ENCODE results near the gene PCDHA6. TPM values are rescaled to one million over a fixed set of nuclear protein-coding genes. Genes with fewer than 3 reads are reported as not detected.
"Not testable (repeated sequence)": the region's sequence is repeated elsewhere in the genome, so short reads cannot be mapped to it uniquely, and the experiment has no call there.

The PCDHA6 gene
- total and polyA plus RNA-seq, 2 experiments from 2014 or later: 0.27 to 3.2 TPM

GRCh38 chr5:140791089-140791488, 36.7 kb upstream of the PCDHA6 start:
- Histone ChIP-seq H3K79me2 (no peaks in the 10 kb centered on the region), H4K20me1 (ENCODE audit: insufficient read depth, poor library complexity, severe bottlenecking) (no peaks in the 10 kb centered on the region), H3K27ac (no peak overlapping the region), H3K4me3 (no peak overlapping the region), H3K4me1 (ENCODE audit: insufficient read depth) (no peaks in the 10 kb centered on the region), H2AFZ (no peak overlapping the region), H3K27me3 (no peaks in the 10 kb centered on the region), H3K4me2 (no peak overlapping the region), H3K36me3 (replicated peaks; ENCODE audit: insufficient read depth, low read depth) (no peaks in the 10 kb centered on the region), H3K9me3 (ENCODE audit: low read depth) (peaks cover 14% of the 10 kb centered on the region), H3K9me2 (replicated peaks; ENCODE audit: insufficient read depth) (no peaks in the 10 kb centered on the region)
- no peak for TF ChIP-seq EZH2 (IDR thresholded peaks at IDR 0.05; ENCODE audit: borderline replicate concordance)
- TF ChIP-seq CTCF (IDR thresholded peaks at IDR 0.05; ENCODE audit: poor library complexity): no peak
- TF ChIP-seq EZH2phosphoT487 (IDR thresholded peaks at IDR 0.05; ENCODE audit: low read depth, severe bottlenecking, unreplicated experiment): no peak
- 88% methylated on average over 2 of the region's 2 CpGs for WGBS (ENCODE audit: low lambda C conversion rate, missing lambda C conversion rate)
- no peak for DNase-seq (ENCODE audit: low spot score)

- Histone ChIP-seq H3K27ac (peak within 1 kb of the TSS; percentile 14), H3K27me3 (no peaks in the 10 kb centered on the region), H3K4me1 (ENCODE audit: insufficient read depth) (no peaks in the 10 kb centered on the region), H2AFZ (peak within 1 kb of the TSS; percentile 57), H3K4me3 (peak within 1 kb of the TSS; percentile 34), H3K9me2 (replicated peaks; ENCODE audit: insufficient read depth) (no peaks in the 10 kb centered on the region), H4K20me1 (ENCODE audit: insufficient read depth, poor library complexity, severe bottlenecking) (no peaks in the 10 kb centered on the region), H3K36me3 (replicated peaks; ENCODE audit: insufficient read depth, low read depth) (no peaks in the 10 kb centered on the region), H3K79me2 (no peaks in the 10 kb centered on the region), H3K9me3 (ENCODE audit: low read depth) (peaks cover 24% of the 10 kb centered on the region), H3K4me2 (peak within 1 kb of the TSS; percentile 66)
- 9% methylated on average over 27 of the region's 27 CpGs for WGBS (ENCODE audit: low lambda C conversion rate, missing lambda C conversion rate)
- peak; percentile 65 for DNase-seq (ENCODE audit: low spot score)
- peak; percentile 64 for TF ChIP-seq CTCF (IDR thresholded peaks at IDR 0.05; ENCODE audit: poor library complexity)
- no peak for TF ChIP-seq EZH2 (IDR thresholded peaks at IDR 0.05; ENCODE audit: borderline replicate concordance)
Observed at GRCh38 chr5:140794595-140795258, 33.0 kb upstream of the PCDHA6 start, which contains the start of gene PCDHA2. Gene PCDHA2, plus strand, starts transcription at chr5:140794852.

GRCh38 chr5:140795259-140795641, 32.5 kb upstream of the PCDHA6 start:
- H2AFZ ChIP-seq: peak overlapping the region; percentile 57
- H3K36me3 ChIP-seq (replicated peaks; ENCODE audit: insufficient read depth, low read depth): no peaks in the 10 kb centered on the region
- no peaks in the 10 kb centered on the region for H3K9me2 ChIP-seq (replicated peaks; ENCODE audit: insufficient read depth)
- peak overlapping the region; percentile 34 for H3K4me3 ChIP-seq
- no peaks in the 10 kb centered on the region for H3K27me3 ChIP-seq
- H3K79me2 ChIP-seq: no peaks in the 10 kb centered on the region
- peak; percentile 52 for TF ChIP-seq CTCF (IDR thresholded peaks at IDR 0.05; ENCODE audit: poor library complexity)
- TF ChIP-seq EZH2phosphoT487 (IDR thresholded peaks at IDR 0.05; ENCODE audit: low read depth, severe bottlenecking, unreplicated experiment): no peak
- TF ChIP-seq EZH2 (IDR thresholded peaks at IDR 0.05; ENCODE audit: borderline replicate concordance): no peak
- WGBS (ENCODE audit: low lambda C conversion rate, missing lambda C conversion rate): 24% methylated on average over 15 of the region's 15 CpGs
- H3K4me1 ChIP-seq (ENCODE audit: insufficient read depth): no peaks in the 10 kb centered on the region
- peaks cover 24% of the 10 kb centered on the region for H3K9me3 ChIP-seq (ENCODE audit: low read depth)
- peak; percentile 54 for DNase-seq (ENCODE audit: low spot score)
- peak overlapping the region; percentile 66 for H3K4me2 ChIP-seq
- H3K27ac ChIP-seq: peak overlapping the region; percentile 14
- no peaks in the 10 kb centered on the region for H4K20me1 ChIP-seq (ENCODE audit: insufficient read depth, poor library complexity, severe bottlenecking)

GRCh38 chr5:140796072-140796717, 31.6 kb upstream of the PCDHA6 start:
- H3K9me2 ChIP-seq (replicated peaks; ENCODE audit: insufficient read depth); H3K36me3 ChIP-seq (replicated peaks; ENCODE audit: insufficient read depth, low read depth); DNase-seq (ENCODE audit: low spot score); H3K79me2 ChIP-seq; H3K27ac ChIP-seq; H2AFZ ChIP-seq; H3K27me3 ChIP-seq; H3K4me2 ChIP-seq; H3K4me3 ChIP-seq; H3K4me1 ChIP-seq (ENCODE audit: insufficient read depth); H4K20me1 ChIP-seq (ENCODE audit: insufficient read depth, poor library complexity, severe bottlenecking): not testable (repeated sequence)
- peaks cover 32% of the 10 kb centered on the region for H3K9me3 ChIP-seq (ENCODE audit: low read depth)
- WGBS (ENCODE audit: low lambda C conversion rate, missing lambda C conversion rate): 99% methylated on average over 65 of the region's 72 CpGs

Data from hepatocyte (in vitro differentiated cells).